HG03039 (cell line): ENCODE results near the gene GDA.

ENCODE experiments used
- ATAC-seq: cut with Tn5 transposase; IDR thresholded peaks from one replicate; pipeline ENCODE4 v1.9.1; 2021; ENCODE audit warnings: mild to moderate bottlenecking, moderate library complexity; ENCODE audit not compliant: unreplicated experiment

The GDA gene

DNA sequence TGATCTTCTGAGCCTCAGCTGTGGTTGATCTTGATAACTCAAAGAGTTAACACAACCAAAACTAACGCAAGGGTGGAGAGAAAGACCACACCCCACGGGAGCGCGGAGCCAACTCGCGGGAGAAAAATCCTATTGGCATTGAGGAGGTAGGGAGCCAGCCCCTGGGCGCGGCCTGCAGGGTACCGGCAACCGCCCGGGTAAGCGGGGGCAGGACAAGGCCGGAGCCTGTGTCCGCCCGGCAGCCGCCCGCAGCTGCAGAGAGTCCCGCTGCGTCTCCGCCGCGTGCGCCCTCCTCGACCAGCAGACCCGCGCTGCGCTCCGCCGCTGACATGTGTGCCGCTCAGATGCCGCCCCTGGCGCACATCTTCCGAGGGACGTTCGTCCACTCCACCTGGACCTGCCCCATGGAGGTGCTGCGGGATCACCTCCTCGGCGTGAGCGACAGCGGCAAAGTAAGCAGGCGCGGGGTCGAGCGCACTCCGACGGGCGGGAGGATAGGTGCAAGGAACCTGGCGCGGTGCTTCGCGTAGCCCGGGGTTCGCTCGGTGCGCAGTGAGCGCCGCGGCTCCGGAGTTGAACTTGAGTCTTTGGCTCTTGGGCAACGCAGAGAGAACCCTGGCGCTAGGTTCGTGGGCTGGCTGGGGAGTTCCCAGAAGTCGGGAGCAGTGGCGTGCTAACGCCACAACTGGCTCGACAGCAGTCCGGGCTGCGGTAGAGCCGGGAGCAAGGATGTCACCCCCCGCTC is at the start of gene GDA:
Gene GDA (plus strand): TSS at position 210 of the 745 bp plus-strand sequence. CDS start 120 bp downstream, at position 330.
- no peak for ATAC-seq

DNA sequence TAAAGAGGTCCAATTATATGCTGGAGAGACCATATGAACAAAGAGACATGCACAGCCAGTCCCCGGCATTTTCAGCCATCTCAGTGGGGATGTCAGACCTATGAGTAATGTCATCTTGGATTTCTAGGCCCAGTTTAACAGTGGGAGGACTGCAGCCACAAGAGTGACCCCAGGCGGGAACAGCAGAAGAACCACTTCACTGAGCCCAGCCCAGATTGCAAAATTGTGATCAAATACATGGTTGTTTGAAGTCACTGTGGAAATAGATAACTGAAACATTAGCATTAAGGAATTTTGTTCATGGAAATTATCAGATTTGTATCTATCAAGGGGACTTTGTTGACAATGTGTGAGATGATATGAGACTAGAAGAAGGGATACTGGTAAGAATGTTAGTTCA is 46.7 kb upstream of the GDA start:
- no peak for ATAC-seq

DNA sequence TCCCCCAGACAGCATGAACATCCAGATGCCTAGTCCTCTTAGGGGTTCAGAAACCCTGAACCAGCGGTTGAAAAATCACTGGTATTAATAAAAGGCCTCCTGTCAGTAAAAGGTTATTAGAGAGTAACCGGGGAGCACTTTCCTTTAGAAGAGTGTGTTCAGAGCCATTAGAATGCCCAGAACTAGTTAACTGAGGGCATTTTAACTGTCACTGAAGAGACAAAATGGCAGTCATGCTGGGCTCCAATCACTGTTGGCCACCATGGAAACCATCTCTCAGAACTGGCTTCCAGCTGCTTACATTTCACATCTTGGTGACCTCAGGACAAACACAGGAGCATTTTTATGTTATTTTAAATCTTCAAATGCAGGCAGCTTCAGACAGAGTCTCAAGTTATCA is 36.2 kb upstream of the GDA start:
- ATAC-seq, result no peak

DNA sequence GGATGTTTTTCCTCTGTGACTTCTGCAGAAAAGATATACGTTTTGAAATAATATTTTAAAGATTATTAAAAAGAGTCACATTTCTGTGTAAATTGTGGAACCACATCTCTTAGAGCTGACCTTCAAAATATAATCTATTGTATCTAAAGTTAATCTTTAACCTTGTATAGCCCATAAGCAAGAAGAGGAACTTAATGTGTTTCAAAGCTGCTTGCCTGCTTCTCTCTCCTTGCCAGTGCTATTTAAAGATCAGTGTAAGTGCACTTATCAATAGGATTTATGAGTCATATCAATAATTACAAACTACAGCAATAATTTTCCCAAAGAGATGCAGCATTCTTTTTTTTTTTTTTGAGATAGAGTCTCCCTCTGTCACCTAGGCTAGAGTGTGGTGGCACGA is 29.4 kb upstream of the GDA start:
- no peak for ATAC-seq

DNA sequence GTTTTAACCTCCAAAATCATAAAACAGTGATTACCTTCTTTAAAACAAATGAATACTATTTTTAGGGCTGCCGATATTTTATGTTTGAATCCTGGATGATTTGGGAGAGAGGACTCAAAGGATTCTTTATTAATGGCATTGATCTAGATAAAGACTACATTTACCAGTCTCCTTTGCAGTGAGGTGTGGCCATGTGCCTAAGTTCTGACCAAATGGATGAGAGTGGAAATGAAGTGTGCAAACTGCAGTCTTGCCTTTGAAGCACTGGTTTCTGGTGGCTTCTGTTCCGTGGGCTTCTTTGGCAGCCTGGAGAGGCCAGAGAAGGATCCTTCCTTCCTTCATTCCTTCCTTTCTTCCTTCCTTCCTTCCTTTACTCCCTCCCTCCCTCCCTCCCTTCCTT is 24.3 kb upstream of the GDA start:
- ATAC-seq, result no peak

DNA sequence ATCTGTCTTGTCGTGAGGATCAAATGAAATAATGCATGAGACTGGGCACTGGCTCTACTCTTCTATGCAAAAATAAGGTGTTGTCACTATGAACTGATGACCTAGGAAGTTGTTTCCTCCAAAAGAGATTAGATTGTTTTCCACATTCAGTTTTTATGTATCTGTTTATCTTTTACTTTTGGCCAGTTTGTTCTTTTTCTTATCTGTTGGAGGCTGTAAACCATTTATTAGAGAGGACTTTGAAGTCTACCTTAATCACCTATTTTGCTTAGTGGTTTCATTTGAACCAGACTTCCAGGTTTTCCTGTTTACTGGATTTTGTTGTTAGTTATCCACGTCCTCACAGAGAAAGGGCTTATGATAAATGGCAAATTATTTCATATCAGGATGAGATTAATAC is 21.5 kb upstream of the GDA start:
- no peak for ATAC-seq

DNA sequence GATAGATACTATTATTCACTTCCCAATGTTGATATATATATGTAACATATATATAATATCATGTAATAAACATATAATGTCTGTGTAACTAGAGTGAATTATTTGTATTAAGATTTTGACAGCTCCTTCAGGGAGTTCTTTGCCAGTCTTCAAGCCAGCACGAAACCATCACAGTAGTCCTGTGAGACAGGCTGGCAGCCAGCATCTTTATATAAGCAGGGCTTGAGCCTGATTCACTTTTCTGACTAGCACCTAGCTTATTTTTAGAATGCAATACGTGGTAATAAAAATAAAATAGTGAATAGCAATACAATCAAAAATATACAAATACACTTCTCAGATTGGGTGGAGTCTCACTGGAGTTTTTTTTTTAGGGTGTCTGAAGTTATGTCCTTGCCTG is 20.7 kb upstream of the GDA start:
- ATAC-seq, result no peak

DNA sequence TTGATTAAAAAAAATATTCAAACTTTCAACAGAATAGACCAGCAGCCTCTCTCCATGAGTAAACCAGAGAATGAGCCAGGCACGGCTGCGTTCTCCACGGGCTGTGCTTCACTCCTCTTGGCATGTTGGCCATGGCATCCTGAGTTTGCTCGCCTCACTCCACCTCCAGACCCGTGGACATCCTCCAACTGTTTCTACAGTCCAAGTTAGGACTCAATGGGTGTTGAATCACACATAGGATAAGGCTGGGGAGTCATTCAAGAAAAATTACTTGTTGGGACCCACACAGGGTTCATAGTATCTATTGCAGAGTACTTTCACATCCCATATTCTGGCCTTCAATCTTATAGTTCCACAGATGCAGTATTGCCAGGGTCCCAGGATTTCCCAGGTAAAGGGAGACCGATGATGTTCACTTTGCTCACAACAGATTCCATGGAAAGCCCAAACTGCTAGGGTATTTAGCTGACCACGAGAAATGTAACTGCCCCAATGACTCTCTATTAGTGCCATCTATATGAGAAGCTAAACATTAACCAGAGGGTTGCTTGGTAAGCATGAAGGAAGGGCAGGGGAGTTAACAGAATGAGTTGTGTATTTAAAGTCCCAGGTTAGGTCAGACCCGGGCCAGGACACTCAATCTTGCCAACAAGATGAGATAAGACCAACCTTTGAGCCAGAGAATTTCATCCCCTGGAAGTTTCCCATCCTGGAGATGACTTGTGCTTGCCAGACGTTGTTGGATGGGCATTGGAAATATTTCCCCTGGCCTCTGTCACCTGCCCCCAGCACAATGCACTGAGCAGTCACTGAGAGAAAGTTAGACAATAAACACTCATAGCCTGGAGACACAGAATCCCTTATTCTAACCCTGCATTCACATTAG is 19.7 kb upstream of the GDA start:
- no peak for ATAC-seq

DNA sequence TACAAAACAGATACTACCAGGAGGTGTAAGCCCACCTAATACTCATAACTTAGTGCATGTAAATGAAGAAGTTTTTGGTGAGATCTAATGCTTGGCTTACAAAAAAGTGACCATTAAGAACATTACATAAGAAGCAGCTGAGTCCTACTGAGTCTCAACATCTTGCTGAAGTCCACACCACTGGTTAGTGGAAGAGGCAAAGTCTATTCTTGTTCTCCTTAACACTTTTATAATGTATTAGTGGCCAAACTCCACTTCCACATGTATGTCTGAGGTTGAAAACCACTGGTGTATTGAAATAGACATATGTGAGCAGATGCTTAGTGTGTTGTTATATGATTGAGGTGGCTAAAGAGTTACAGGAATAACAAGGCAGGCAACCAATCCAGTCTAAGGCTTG is 18.9 kb upstream of the GDA start:
- no peak for ATAC-seq

DNA sequence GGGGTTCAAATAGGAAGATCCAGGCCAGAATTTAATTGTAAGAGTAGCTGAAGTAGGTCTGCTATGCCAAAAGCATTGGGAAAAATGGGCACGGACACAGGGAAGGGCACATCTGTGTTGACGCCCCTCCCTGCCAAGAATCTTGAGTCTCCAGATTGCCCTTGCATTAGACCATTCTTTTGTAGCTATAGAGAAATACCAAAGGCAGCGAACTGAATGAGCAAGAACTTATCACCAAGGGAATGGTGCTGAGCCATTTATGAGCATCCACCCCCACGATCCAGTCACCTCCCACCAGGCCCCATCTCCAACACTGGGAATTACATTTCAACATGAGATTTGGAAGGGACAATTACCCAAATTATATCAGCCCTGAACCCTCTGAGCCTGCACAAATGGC is 18.0 kb upstream of the GDA start:
- ATAC-seq, result no peak

DNA sequence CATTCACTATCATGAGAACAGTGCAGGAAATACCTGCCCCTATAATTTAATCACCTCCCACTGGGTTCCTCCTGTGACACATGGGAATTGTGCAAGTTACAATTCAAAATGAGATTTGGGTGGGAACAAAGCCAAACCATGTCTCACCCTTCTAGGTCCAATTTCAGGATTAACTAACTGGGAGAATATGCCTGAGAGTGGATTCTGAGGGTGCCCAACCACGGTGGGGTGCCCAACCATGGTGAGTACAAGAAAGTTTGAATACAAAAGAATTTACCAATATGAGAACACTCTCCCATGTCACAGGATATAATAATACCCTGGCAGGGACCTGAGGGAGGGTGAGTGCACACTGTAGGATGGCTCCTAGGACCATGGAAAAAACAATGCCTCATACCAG is 17.2 kb upstream of the GDA start:
- ATAC-seq, result no peak

DNA sequence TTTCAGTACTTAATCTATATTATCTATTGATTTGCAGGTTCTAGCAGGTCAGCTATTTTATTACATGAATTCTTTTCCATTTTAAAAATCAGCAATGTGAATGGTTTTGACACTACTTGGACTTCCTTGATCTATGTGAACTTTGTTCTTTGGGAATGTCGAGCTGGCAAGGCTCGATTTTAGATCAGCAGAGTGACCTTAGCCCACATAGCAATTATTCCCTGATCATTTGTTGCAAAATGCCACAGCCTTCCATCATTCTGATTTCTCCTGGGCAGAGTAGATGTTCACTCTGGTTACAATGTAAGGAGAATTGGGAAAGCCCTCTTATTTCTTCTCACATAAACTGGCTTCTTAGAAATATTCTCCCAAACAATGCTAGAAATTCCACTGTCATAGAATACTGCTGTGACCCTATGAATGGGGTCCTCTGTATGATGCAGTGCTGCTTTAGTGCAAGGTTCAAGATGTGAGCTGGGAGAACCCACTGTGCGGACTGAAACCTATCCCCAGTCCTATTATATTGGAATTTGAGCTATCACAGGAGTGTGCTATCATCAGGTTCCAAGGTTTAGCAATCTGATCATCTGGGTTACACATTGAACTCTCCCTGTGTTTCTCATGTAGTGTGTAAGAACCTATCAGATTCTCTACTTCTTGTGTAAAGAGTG is 15.7 kb upstream of the GDA start:
- no peak for ATAC-seq

DNA sequence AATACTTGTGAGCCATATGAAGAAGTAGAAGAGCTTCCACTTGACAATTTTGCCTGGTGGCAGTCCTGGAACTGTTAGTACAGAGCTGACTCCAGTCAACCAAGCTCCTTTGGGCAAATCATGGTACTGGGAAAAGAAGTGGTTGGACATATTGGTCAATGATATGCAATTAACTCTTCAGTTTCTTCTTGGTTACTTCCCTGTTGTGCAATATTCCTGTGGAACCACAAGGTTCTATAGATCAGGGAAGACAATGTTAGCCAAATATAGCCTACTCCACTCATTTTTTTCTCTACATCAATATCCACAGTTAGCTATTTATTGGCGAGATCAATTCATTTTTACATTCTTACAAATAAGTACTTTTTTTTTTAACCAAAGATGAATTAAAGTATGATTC is 14.4 kb upstream of the GDA start:
- ATAC-seq, result no peak

DNA sequence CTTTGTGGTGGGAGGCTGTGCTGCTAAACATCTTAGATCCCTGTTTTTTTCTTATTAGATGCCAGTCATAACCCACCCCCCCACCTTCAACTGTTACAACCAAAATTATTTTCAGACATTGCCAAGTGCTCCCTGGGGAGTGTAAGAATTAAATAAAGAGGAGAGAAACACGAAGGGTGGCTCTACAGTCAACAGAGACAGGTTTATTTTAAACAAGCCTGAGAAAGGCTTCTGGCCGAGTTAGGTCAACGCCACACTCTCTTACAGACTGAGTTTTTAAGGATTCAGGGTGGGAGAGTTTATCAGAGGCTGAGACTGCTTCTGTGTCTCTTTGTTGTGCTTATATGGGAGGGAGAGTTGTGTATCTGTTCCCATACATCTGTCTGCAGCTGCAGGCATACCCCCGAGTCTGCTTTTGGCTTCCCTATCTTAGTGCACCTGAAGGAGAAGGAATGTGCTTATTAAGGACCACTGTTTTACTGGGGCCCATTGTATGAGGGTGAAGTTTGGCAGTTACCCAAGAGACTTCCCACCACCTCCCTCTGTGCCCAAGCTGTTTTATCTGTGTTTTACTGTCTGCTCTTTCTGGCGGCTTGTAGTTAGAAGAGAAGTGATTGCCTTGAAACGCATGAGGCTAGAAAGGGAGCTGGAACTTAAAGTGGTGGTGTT is 11.4 kb upstream of the GDA start:
- ATAC-seq, result no peak

DNA sequence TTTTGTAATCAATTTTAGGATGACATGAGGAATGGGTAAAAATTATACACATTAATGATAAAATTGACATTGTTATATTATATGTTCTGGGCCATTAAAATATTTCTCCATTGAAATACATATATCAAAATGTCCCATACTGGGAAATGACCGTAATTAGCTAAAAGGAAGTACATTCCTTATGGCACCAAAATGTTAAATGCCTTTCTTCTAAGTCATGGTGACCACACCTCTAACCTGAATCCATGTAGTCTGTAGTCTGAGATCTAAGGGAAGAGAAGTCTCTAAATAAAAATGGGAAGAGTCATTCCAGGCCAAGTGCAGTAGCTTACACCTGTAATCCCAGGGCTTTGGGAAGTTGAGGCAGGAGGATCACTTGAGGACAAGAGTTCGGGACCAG is 10.0 kb upstream of the GDA start:
- no peak for ATAC-seq

DNA sequence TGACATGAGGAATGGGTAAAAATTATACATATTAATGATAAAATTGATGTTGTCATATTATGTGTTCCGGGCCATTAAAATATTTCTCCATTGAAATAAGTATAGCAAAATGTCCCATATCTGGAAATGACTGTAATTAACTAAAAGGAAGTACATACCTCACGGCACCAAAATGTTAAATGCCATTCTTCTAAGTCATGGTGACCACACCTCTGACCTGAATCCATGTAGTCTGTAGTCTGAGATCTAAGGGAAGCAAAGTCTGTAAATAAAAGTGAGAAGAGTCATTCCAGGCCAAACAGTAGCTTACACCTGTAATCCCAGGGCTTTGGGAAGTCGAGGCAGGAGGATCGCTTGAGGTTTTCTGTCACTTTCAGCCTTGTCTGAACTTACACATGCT is 8.7 kb upstream of the GDA start:
- no peak for ATAC-seq

DNA sequence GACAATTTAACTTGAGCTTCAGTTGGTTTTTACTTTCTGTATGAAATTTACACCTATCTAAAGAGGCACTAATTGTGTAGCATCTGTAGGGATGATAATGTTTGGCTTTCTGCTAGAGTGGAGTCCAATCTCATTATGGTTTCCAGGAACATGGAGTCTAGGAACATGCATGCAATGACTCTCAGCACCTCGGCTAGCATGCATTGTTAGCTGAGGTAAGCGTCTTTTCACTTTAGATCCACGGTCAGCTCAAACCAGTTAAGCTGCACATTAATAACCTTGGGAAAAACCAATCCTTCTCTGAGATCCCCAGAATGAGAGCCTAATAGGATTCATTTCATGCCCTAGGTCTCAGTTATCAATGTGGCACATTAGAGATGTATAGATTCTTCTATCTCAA is 7.8 kb upstream of the GDA start:
- no peak for ATAC-seq

DNA sequence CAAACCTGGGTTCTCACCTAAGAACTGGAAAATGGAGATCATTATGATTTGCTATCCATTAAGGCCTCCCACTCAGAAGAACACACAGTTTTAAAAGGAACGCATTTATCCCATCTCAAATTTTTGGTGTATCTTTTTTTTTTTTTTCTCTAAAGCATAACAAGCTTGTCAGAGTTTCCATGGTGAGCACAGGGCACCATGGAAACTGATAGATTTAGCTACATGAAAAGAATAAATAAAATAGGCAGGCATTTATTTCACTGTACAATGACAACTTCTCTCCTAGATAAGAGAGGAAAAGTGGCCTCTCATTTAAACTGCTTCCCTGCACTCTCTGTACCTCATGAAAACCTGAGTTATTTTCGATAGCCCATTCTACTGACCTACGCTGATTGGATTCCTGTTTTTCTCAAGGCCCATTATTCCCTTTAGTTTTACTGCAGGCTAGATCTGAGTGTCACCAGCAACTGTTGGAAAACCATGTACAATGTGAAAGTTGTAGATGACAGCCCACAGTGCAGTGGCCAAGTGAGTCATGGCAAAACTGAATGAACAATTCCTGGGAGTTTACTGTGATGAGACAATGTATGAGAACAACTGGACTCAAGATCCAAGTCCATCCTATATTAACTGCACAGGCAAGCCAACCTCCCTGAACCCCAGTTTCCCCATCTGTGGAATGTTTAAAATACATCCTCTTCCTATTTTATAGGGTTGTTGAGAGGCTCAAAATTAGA is 4.3 kb upstream of the GDA start:
- ATAC-seq, result no peak

DNA sequence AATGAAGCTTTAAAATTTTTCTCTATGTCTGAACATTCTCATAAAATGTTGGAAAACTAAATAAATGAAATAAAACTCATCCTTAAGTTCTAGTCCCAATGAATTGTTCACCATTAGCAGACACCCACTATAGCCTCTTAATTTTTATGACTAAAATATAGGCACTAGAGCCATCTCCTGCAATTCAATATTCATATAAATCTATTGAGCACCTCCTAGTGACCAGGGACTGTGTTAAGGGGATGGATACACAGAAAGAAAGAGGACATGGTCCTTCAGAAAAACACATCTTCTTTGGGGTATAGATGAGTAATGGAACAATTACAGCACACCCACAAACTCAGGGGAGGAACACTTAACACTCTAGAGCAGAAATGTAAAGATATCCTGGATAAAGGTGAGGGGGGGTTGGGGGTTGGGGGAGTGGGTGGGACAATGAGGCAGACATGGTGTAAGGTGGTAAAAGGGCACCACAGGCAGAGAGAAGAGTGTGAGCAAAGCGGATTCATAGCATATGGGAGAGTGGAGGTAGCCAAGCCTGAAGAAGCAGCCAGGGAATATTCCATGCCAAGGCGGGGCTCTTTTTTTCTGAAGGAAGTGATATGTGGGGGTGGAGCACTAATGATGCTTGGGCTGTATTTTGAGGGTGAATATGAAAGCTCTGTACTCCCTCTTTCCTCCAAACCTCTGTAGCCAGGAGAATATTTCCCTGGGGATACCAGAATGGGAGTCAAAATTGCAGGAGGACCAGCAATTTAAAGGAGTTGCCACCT is 3.3 kb upstream of the GDA start:
- no peak for ATAC-seq

DNA sequence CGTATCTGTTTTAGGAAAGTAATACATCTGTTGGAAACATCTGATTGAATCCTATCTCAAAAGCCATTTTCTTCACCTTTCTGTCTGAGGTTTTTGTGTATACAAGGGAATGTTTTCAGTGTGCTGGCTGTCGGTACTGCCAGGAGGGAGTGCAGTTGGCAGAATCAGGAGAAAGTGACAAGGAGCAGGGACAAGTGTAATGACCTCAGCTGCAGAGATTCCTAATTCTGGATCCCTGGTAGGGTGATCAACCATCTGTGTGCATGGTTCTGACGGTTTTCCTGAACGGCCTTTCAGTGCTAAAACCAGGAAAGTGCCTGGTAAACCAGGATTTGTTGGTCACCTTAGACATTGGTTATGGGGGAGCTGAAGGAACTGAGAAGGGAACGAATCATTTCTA is 1.6 kb upstream of the GDA start:
- ATAC-seq, result no peak
